ENCODE results near the gene GPAM.

DNA sequence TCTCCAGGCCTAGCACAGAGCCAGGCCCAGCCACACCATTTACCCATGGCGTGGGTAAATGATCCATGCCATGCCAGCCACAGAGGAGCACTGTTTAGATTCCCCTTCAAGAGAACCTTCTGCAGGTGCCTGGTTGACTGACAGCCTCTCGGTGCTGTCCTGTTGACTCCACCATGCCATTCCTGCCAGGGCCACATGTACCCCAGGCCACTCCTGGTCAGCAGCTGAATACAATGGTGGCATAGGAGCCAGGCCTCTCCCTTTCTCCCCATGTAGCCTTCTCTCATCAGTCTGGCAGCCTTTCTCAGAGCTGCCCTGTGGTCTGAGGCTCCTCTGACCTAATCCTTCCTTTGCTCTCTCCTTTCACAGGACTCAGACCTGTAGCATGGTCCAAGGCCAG lies 39.2 kb upstream of the GPAM start:
- TF ChIP-seq, protein P1, sequence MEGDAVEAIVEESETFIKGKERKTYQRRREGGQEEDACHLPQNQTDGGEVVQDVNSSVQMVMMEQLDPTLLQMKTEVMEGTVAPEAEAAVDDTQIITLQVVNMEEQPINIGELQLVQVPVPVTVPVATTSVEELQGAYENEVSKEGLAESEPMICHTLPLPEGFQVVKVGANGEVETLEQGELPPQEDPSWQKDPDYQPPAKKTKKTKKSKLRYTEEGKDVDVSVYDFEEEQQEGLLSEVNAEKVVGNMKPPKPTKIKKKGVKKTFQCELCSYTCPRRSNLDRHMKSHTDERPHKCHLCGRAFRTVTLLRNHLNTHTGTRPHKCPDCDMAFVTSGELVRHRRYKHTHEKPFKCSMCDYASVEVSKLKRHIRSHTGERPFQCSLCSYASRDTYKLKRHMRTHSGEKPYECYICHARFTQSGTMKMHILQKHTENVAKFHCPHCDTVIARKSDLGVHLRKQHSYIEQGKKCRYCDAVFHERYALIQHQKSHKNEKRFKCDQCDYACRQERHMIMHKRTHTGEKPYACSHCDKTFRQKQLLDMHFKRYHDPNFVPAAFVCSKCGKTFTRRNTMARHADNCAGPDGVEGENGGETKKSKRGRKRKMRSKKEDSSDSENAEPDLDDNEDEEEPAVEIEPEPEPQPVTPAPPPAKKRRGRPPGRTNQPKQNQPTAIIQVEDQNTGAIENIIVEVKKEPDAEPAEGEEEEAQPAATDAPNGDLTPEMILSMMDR (conservative IDR thresholded peaks at IDR 0.05; ENCODE audit: low read length), result no peak
- TF ChIP-seq EZH2phosphoT487 (IDR thresholded peaks at IDR 0.05; ENCODE audit: borderline replicate concordance, low read depth, low read length), result no peak
